Endothelial cell of umbilical vein (primary cell): Measurements from ENCODE around the gene STK39. TPM values are rescaled to one million over a fixed set of nuclear protein-coding genes. Genes with fewer than 3 reads are reported as not detected.

Source experiments
- Bru-seq: library from RNA; stranded (reverse); fragments of 400-500 nt; gene quantifications from one replicate; lab custom pipeline; 2021; lab: Mats Ljungman, UMichigan
- BruChase-seq, 2 experiments: library from RNA; stranded (reverse); fragments of 400-500 nt; gene quantifications; one replicate each; lab custom pipeline; 2021; lab: Mats Ljungman, UMichigan
- BruUV-seq: library from RNA; stranded (reverse); fragments of 400-500 nt; replicated peaks from 2 replicates; lab custom pipeline; 2021; lab: Mats Ljungman, UMichigan
- CTCF ChIA-PET: fragments of 300-600, 350-600 bp; sonication (Branson Sonifier 250); formaldehyde crosslinking; loops from one replicate; lab custom pipeline; 2021; ENCODE audit warnings: antibody characterized with exemption, inconsistent platforms; lab: Charles Lee
- POLR2A ChIA-PET: fragments of 300-600, 350-600 bp; sonication (Branson Sonifier 250); formaldehyde crosslinking; loops from one replicate; lab custom pipeline; 2021; ENCODE audit warnings: antibody characterized with exemption, inconsistent platforms; lab: Charles Lee
- DNase-seq: peaks from one replicate; pipeline ENCODE4 v3.0.0-alpha.2; 2011; ENCODE audit warnings: low read depth, low spot score
- FAIRE-seq: peaks from 2 replicates; lab custom pipeline; 2011; peaks lifted over from hg19 to GRCh38; lab: Jason Lieb, UNC
- H2AFZ ChIP-seq: 2 replicates; pipeline ENCODE4 v1.6.0; 2012; ENCODE audit warnings: low read depth, low read length, control low read depth, inconsistent platforms
- H3K27ac ChIP-seq: 2 replicates; pipeline ENCODE4 v1.5.1; 2011; ENCODE audit warnings: low read depth, mild to moderate bottlenecking, control low read depth, low read length, moderate library complexity; ENCODE audit not compliant: insufficient read depth
- H3K27me3 ChIP-seq, 2 experiments: 2 replicates each; pipeline versions ENCODE4 v1.6.0 to v1.6.1; 2011; ENCODE audit warnings: low read length in 2 of 2, mixed read lengths in 1 of 2; ENCODE audit not compliant: control insufficient read depth in 2 of 2, insufficient read depth in 2 of 2
- H3K36me3 ChIP-seq, 2 experiments: 2 replicates in 1 of 2; 3 replicates in 1 of 2; pipeline ENCODE4 v1.5.1; 2011; ENCODE audit warnings: low read length in 2 of 2, mild to moderate bottlenecking in 1 of 2, moderate library complexity in 1 of 2; ENCODE audit not compliant: control insufficient read depth in 2 of 2, insufficient read depth in 2 of 2; ENCODE audit errors: extremely low read depth in 1 of 2
- H3K4me1 ChIP-seq: 3 replicates; pipeline ENCODE4 v1.5.1; 2011; ENCODE audit warnings: mild to moderate bottlenecking, low read length; ENCODE audit not compliant: control insufficient read depth, insufficient read depth; ENCODE audit errors: extremely low read depth
- H3K4me2 ChIP-seq: 2 replicates; pipeline ENCODE4 v1.6.1; 2011; ENCODE audit warnings: low read length, control low read depth, mixed read lengths; ENCODE audit not compliant: insufficient read depth
- H3K4me3 ChIP-seq, 3 experiments: fragments of 200-600 bp in 1 of 3; sonication (generic), shearing (Covaris generic) in 1 of 3; replicated peaks in 1 of 3; 2 replicates each; pipeline ENCODE4 v1.5.1; 2011 to 2016; ENCODE audit warnings: control low read depth in 3 of 3, low read length in 3 of 3, mild to moderate bottlenecking in 2 of 3, inconsistent platforms in 1 of 3, low read depth in 1 of 3, moderate library complexity in 1 of 3; ENCODE audit not compliant: insufficient read depth in 1 of 3
- H3K79me2 ChIP-seq: 2 replicates; pipeline ENCODE4 v1.6.0; 2012; ENCODE audit warnings: low read length, inconsistent platforms; ENCODE audit not compliant: control insufficient read depth, insufficient read depth
- H3K9ac ChIP-seq: replicated peaks from 2 replicates; pipeline ENCODE3; 2011; ENCODE audit warnings: low read length, control low read depth; ENCODE audit not compliant: insufficient read depth; ENCODE audit errors: extremely low read depth
- H3K9me1 ChIP-seq: replicated peaks from 3 replicates; pipeline ENCODE4 v1.6.0; 2011; ENCODE audit warnings: mild to moderate bottlenecking, low read length; ENCODE audit not compliant: control insufficient read depth, insufficient read depth; ENCODE audit errors: extremely low read depth
- H3K9me3 ChIP-seq: replicated peaks from 2 replicates; pipeline ENCODE4 v1.5.1; 2012; ENCODE audit warnings: low read length, inconsistent platforms; ENCODE audit not compliant: control insufficient read depth, insufficient read depth
- H4K20me1 ChIP-seq: replicated peaks from 2 replicates; pipeline ENCODE3; 2011; ENCODE audit warnings: mild to moderate bottlenecking, low read length; ENCODE audit not compliant: control insufficient read depth, insufficient read depth; ENCODE audit errors: extremely low read depth
- CTCF ChIP-seq, 2 donors: IDR thresholded peaks; 1 replicate in 1 of 2; 2 replicates in 1 of 2; pipeline ENCODE4 v1.5.1; 2011; ENCODE audit warnings: low read length in 2 of 2, mild to moderate bottlenecking in 2 of 2, moderate library complexity in 2 of 2, control low read depth in 1 of 2, inconsistent platforms in 1 of 2, low read depth in 1 of 2; ENCODE audit not compliant: insufficient read depth in 1 of 2; ENCODE audit errors: extremely low read depth in 1 of 2
- EZH2 ChIP-seq: IDR thresholded peaks from 2 replicates; pipeline ENCODE4 v1.6.1; 2012; ENCODE audit warnings: borderline replicate concordance, low read depth, mild to moderate bottlenecking, moderate library complexity, low read length, inconsistent platforms; ENCODE audit not compliant: severe bottlenecking
- FOS ChIP-seq: IDR thresholded peaks from 2 replicates; pipeline ENCODE4 v1.6.1; 2011; ENCODE audit warnings: mild to moderate bottlenecking, low read length, moderate library complexity, borderline replicate concordance; ENCODE audit not compliant: insufficient read depth
- GATA2 ChIP-seq: IDR thresholded peaks from 2 replicates; pipeline ENCODE4 v1.7.0; 2011; ENCODE audit warnings: low read depth, mild to moderate bottlenecking, moderate library complexity, mixed read lengths, low read length; ENCODE audit not compliant: insufficient read length, insufficient read depth
- JUN ChIP-seq: IDR thresholded peaks from 2 replicates; pipeline ENCODE4 v1.6.1; 2011; ENCODE audit warnings: borderline replicate concordance, low read depth; ENCODE audit not compliant: insufficient read length, insufficient read depth
- MAX ChIP-seq: IDR thresholded peaks from 2 replicates; pipeline ENCODE4 v1.6.1; 2011; ENCODE audit not compliant: insufficient read depth, insufficient read length
- MYC ChIP-seq: IDR thresholded peaks from one replicate; pipeline ENCODE4 v1.6.1; 2011; ENCODE audit warnings: mild to moderate bottlenecking, low read depth, low read length
- POLR2A ChIP-seq: IDR thresholded peaks from 2 replicates; pipeline ENCODE4 v1.6.1; 2012; ENCODE audit warnings: low read depth, mild to moderate bottlenecking, control low read depth, low read length
- POLR2AphosphoS5 ChIP-seq: IDR thresholded peaks from 2 replicates; pipeline ENCODE4 v1.6.1; 2012; ENCODE audit warnings: low read depth, mild to moderate bottlenecking, control low read depth, low read length, moderate library complexity; ENCODE audit not compliant: insufficient read depth
- dilution Hi-C: fragments of 300-500 bp; cut with MboI; formaldehyde crosslinking; loops from one replicate; pipeline ENCODE4 v1.15.0; 2019; ENCODE audit warnings: low sequenced_read_pairs; ENCODE audit not compliant: extremely low pct_ligation_motif_present
- intact Hi-C: fragments of 100-400 bp; cut with micrococcal nuclease; formaldehyde crosslinking; loops from one replicate; pipeline ENCODE4 v1.10.0; 2022
- long read RNA-seq: library from polyadenylated mRNA; stranded (forward); transcript quantifications from one replicate; pipeline ENCODE4 v2.0.0, GENCODE V29; 2021
- polyA minus RNA-seq, 3 experiments: library from RNA; depleted of rRNA, polyadenylated mRNA; stranded (reverse); fragments of >200 nt; gene quantifications; 1 replicate in 1 of 3; 2 replicates in 2 of 3; pipeline ENCODE4 v1.2.3, GENCODE V29; 2011
- polyA plus RNA-seq, 4 experiments: library from polyadenylated mRNA; depleted of rRNA in 3 of 4; stranded (reverse) in 3 of 4; unstranded in 1 of 4; fragments of >200 nt; gene quantifications; 2 replicates each; pipeline versions ENCODE4 v1.2.1 to v1.2.3, GENCODE V29; 2011 to 2012; ENCODE audit warnings: missing spikeins in 1 of 4
- total RNA-seq: library from RNA; stranded (reverse); gene quantifications from 2 replicates; pipeline ENCODE4 v1.2.3, GENCODE V29; 2021

Gene STK39
- 13.1 and 16.2 TPM in 2 replicates for total RNA-seq
- polyA plus RNA-seq: 4.1 and 4.6 TPM in 2 replicates
- polyA plus RNA-seq (2011; cell fraction: cytosol; rRNA removed): 5.4 and 5.7 TPM in 2 replicates
- polyA plus RNA-seq (2011; cell fraction: nucleus; rRNA removed): 4.1 and 8.3 TPM in 2 replicates
- 12.3 and 16.2 TPM in 2 replicates for polyA plus RNA-seq (2012)
- 4.2 and 5.2 TPM in 2 replicates for polyA minus RNA-seq
- polyA minus RNA-seq (2011; cell fraction: cytosol; rRNA and poly(A)+ RNA removed): 2.8 TPM
- polyA minus RNA-seq (2011; cell fraction: nucleus; rRNA and poly(A)+ RNA removed): 7.3 and 11.8 TPM in 2 replicates
- percentile 72 among the genes with signal in this experiment for Bru-seq, nascent RNA
- percentile 56 among the genes with signal in this experiment for BruChase-seq, experiment 1, labeled RNA remaining after a 6-hour chase
- percentile 61 among the genes with signal in this experiment for BruChase-seq, experiment 2, labeled RNA remaining after a 2-hour chase
- long read RNA-seq, transcript STK39-201 (18 exons, 3,820 nt): major isoform, 15 of 38 reads
- long read RNA-seq, partial matches to known transcripts: 6 of 38 reads
- long read RNA-seq, other reads (novel, unspliced or antisense): 17 of 38 reads

GRCh38 chr2:168247341-168248261 lies at the start of gene STK39:
STK39 (minus strand) TSS chr2:168247595; CDS start chr2:168247435, 160 bp downstream.
- Histone ChIP-seq H3K9me1 (no peaks in the 10 kb centered on the region), H3K4me3 (peak within 1 kb of the TSS; percentile 68 to 83 (median 80)), H3K4me1 (peaks cover 21% of the 10 kb centered on the region), H3K4me2 (peak within 1 kb of the TSS; percentile 93), H3K27ac (peak within 1 kb of the TSS; percentile 76), H4K20me1 (no peaks in the 10 kb centered on the region), H2AFZ (peak within 1 kb of the TSS; percentile 96), H3K27me3 (peaks cover 0 to 2% of the 10 kb centered on the region in 2 experiments), H3K36me3 (no peaks in the 10 kb centered on the region), H3K9me3 (no peaks in the 10 kb centered on the region), H3K79me2 (peaks cover 26% of the 10 kb centered on the region), H3K9ac (peak within 1 kb of the TSS; percentile 78)
- CTCF ChIA-PET: interaction anchor here (0.7 to 1.2 kb wide), 7 partner anchors 57 to 1083 kb away, joined by 3 to 8 read pairs (median 3); no protein-coding TSS in a partner anchor
- peak; percentile 71 for FAIRE-seq
- DNase-seq: peak; percentile 65
- POLR2A ChIA-PET: no interaction called here
- intact Hi-C loops: loop anchor here (1.0 to 5.0 kb wide), 7 partner anchors 27 to 955 kb away; partner anchors contain the start of gene B3GALT1
- BruUV-seq: no TSS peak
- TF ChIP-seq POLR2A: peak; percentile 44
- no peak for TF ChIP-seq EZH2
- TF ChIP-seq MAX: no peak
- no peak for TF ChIP-seq MYC
- no peak for TF ChIP-seq JUN
- TF ChIP-seq GATA2: no peak
- TF ChIP-seq FOS: no peak
- peak; percentile 6 for TF ChIP-seq CTCF (IDR thresholded peaks at IDR 0.05; ENCODE audit: extremely low read depth in 1 of 2, insufficient read depth in 1 of 2, low read depth in 1 of 2, low read length in 2 of 2)
- peak; percentile 45 for TF ChIP-seq POLR2AphosphoS5
- dilution Hi-C loops: no loop called here
